Daoy (cell line): ENCODE data around the gene PRPS1L1. TPM values are rescaled to one million over a fixed set of nuclear protein-coding genes. Genes with fewer than 3 reads are reported as not detected.

Experiments used
- DNase-seq: peaks from one replicate; pipeline ENCODE4 v3.0.0-alpha.2; 2015; ENCODE audit warnings: low read depth
- total RNA-seq: library from RNA; depleted of rRNA; stranded (reverse); fragments of >200 nt; shearing (Covaris generic); gene quantifications from 2 replicates; pipeline ENCODE4 v1.2.3, GENCODE V29; 2014; rRNA removed

The PRPS1L1 gene
- total RNA-seq, result not detected in 2 replicates

DNA sequence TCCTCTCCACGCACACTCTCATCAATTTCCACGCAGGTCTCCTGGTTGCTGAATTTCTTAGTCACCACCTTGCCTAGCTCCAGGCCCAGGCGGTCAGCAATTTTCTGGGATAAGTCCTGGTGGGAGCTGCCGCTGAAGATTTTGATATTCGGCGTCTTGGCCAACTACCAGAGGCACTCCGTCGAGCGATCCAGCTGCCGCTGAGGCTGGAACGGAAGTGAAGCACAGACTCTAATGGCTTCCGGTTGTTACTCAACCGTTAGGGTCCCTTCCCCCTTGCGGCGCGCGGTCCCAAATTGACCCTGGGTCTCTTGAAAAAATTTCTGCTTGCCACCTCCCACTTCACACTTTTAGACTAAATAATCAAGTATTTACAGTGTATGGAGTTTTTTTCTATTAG is at the start of gene PRPS1L1:
TSS of gene PRPS1L1 (minus strand) at position 219 of the 400 bp plus-strand sequence.
- DNase-seq, result no peak

DNA sequence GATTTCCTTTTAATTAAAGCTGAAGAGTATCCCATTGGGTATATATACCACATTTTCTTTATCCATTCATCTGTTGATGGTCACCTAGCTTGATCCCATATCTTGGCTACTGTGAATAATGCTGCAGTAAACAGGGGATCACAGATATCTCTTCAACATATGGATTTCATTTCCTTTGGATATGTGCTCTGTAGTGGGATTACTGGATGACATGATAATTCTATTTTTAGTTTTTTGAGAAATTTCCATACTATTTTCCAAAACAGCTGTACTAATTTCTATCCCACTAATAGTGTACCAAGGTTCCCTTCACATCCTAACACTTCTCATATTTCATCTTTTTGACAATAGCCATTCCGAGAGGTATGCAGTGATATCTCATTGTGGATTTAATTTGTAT is 48.8 kb upstream of the PRPS1L1 start:
- no peak for DNase-seq

DNA sequence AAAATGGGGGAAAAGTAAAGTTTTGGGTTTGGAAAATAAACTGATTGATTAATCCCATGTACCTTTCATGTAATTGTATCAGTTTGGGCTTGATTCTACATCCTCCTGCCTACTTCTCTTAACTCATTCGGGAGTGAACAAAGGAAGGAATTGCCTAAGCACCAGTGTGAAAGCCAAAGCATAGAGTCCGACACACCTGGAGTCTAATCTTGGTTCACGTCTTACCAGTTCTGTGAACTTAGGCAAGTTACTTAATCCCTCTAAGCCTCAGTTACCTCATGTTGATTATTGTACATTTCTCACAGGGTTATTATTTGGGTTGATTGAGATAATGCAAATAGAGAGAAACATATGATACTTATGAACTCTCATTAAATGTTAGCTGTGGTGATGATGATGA is 41.1 kb upstream of the PRPS1L1 start:
- no peak for DNase-seq

DNA sequence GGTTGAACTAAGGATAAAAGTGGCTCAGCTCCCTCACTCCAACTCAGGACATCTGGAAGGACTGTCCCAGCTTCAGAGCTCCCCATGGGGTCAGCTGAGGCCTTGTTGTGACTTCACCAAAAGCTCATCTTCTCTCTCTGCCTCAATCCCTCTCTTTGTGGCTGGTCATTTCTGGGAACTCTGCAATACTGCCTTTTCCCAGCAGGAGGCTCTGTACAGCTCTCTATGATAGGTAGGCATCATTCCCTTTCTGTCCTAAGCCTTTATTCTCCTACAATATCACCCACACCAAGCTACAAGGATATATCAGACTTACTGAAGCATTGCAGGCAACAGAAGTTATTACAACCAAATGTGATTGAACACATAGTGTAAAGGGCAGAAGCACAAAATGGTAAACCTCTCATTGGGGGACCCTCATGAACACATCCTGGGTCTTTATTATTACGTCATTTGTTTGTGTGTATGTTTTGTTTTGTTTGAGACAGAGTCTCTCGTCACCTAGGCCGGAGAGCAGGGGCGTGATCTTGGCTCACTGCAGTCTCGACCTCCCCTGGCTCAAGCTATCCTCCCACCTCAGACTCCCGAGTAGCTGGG is 36.7 kb upstream of the PRPS1L1 start:
- DNase-seq, result peak; percentile 30

DNA sequence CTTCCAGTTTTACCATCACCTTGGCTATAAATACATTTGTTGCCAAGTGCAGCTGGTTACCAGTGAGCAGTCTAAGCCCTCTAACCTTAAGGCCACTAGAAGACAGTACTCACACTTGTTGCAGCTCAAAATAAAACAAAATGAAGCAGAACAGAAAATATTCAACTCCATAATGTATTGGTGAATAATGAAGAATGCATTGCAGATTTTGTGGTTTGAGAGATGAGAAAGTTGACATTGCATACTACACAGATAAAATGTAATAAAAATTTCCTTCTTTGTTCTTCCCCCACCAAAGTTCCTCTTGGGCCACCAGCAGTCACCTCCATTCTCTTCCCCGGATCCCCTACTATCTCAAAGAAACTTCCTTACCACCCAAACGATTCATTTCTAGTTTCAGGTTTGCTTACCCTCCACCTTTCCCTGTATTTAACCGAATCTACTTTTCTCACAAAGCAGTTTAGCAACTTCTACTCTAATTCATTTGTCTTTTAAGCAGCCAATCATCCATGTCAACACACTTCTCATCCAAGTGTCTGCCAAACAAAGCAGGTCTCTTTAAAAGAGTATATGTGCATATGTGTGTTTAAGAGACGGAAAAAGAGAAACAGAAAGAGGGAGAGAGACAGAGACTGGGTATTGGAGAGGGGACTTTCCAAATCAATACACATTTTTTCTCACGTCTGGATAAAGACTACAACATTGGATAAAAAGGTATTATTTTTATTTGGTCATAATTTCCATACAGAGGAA is 35.7 kb upstream of the PRPS1L1 start:
- DNase-seq, result no peak

DNA sequence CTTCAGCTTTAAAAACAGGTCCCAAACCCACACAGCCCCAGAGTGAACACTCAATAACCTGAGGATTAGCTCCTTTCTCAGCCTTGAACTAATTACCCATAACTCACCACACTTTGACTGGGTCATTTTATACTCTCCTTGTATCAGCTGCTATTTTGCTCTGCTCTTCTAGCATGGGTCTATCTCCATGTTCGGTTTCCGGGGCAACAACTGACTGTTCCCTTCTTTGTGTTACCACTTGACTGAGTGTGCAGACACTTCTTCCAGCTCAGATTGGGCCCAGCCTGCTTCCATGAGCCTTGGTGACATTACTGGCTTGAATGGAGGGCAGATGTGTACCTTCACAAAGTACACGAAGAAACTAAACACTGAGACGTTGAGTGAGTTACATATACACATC is 31.5 kb upstream of the PRPS1L1 start:
- no peak for DNase-seq

DNA sequence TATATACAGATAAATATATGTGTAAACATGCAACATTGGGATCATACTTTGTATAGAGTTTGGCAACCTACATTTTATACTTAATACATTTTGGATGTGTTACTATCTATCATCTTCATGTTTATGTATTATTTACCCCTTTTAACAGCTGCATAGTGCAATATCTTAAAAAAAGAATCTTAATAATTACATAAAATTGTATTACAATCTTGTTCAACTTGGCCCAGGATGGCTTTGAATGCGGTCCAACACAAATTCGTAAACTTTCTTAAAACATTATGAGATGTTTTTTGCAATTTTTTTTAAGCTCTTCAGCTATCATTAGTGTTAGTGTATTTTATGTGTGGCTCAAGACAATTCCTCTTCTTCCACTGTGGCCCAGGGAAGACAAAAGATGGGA is 26.3 kb upstream of the PRPS1L1 start:
- DNase-seq, result no peak

DNA sequence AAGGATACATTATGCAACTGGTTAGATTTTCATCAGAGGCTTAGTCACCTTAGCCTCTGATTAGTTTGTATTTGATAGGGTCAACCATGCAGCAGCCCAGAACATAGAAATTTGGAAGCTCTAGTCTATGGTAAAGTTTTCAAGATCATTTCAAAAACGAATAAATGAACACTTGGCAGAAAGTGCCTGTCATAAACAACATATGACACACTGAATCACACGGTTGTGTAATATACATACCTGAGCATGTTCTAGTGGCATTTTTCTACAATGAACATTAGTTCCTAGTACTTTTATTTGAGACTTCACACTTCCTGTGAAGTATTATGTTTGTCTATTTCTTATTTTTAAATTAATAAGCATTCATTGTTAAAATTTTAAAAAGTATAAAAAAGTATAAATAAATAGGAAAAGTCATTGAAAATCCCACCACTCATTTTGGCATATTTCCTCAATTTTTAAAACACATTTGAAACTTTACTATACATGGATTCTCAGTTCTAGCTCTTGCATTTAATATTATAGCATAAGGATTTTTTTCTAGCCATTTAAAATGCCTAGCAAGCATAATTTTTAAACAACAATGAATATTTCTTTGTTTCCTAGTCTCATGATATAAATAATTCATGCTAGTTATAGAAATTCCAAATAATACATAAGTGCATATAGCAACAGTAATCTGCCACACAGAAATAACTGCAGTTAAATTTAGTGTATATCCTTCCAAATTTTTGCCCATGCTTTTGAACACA is 25.7 kb upstream of the PRPS1L1 start:
- DNase-seq, result no peak

DNA sequence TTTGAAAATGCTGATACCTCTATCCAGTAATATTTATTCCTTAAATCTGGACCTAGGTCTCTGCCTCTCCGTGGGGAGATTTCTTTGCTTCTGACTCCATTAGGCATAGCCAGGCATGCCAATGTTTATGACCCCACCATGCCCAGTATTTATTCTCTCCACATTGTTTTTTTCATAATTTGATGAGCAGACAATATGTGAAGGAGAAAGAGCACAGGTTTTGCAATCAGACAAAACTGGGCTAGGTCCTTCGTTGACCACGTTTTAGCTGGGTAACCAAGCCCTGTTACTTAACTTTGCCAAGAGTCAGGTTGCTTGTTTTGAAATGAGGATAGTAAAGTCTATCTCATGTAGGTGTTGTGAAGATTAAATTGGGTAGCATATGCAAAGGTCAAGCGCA is 21.6 kb upstream of the PRPS1L1 start:
- DNase-seq, result no peak

DNA sequence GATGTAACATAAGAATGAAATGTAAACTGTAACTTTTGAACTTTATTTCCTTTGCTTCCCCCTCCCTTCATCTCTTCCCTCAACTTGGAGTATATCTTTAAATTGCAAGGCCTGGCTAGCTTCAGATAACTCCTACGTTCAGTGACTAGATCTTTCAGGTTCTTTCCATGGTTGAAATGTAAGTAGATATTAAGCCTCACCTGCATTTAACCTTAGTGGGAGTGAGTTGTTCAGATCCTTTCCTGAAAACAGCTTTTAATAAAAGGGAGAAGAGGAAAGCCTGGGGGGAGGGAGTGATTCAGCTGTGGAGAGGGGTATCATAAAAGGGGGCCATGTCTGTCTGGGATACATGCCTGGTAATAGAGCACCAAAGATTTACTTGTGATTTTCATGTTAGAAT is 19.0 kb upstream of the PRPS1L1 start:
- DNase-seq, result no peak

DNA sequence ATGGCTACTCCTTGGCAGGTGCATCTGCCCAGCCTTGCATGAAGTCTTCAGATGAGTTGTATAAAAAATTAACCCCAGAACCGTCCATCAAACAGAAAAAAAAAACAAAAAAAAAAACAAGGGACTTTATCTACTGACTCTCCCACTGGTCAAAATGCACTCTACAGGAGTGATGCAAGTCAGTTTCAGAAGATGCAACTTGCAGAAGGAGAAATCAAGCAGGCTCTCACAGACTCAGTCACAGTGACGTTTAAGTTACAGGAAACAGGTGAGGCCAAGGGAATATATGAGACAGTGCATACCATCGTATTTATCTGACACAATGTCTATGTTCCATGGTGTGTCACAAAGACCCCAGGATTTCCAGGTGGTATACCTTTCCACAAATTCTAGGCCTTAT is 17.5 kb upstream of the PRPS1L1 start:
- DNase-seq, result no peak

DNA sequence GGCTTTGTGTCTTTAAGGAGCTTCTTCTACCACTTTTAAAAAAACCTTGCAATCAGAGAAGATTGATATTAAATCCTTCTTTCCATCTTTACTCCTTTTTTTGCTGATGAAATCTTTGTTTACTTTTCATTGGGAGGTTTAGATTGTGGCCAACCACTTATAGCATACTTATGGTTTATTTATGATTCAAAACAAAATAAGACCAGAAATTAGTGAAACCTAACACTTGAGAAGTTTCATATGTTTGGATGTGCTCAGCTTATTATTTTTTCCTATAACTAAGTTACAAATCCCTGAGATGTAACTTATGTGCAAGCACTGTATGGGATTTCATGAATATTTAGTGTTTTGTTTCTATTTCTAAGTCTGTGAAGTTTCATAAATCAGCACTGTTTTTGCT is 13.5 kb upstream of the PRPS1L1 start:
- no peak for DNase-seq

DNA sequence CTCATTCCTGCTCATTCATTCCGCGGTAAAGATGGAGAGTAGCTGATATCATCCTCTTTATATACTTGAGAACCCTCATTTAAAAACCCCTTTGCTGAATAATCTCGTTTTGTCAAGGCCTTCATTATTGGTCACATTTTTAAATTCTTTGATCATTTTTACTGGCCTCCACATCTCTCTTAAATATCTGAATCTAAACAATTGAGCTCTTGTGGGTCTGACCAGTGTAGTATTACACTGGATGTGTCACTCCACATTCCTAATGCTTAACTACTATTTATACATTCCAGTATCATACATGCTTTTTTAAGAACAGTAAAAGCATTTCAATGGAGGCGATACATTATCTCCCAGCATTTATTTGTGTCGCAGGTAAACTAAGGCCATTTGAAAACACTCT is 12.6 kb upstream of the PRPS1L1 start:
- DNase-seq, result peak; percentile 59

DNA sequence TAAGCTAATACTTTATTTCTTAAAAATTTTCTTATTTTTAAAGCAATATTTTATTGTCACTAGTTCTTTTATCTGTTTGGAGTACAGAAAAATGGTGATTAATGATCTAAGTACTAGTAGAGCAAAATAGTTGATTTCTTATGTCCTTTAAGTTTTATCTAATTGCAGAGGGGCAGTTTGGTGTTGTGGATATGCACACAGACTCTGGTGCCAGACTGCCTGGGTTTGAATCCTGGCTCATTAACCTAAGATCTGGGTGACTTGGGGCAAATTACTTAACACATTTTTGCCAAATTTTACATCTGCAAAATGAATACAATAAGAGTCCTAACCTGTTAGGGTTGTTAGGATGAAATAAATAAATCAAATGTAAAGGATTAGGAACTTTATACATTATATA is 10.7 kb upstream of the PRPS1L1 start:
- DNase-seq, result no peak

DNA sequence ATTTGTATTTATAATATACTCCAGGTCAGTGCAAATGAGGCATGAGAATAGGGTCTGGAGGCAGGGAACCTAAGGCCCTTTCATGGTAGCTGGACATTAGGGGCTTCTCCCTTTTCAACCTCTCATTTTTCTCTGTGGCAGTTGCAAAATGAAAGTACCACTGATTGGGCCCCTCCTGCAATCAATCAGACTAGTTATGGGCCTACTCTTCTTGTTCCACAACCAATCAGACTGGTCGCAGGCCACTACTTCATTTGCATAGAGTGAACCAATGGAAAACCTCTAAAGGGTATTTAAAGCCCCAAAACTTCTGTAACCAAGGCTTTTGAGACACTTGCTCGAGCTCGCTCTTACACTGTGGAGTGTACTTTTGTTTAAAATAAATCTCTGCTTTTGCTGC is 10.0 kb upstream of the PRPS1L1 start:
- no peak for DNase-seq

DNA sequence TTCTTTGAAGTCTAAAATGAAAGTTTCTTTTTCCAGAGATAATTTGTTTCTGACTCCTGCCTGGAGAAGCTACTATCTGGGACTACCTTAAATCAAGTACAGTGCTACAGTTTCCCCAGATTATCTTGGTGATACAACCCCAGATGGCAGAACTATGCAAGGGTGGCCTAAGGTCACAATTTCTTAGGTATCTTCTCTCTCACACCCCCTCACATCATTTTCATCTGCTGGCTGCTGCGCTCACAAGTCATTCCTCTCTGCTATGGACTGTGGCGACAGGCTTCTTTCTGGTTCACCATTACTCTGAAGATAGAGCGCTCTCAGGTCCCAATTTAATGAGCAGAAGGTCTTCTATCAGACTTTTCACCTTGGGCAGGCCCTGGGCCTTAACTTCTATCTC is 9.1 kb upstream of the PRPS1L1 start:
- no peak for DNase-seq

DNA sequence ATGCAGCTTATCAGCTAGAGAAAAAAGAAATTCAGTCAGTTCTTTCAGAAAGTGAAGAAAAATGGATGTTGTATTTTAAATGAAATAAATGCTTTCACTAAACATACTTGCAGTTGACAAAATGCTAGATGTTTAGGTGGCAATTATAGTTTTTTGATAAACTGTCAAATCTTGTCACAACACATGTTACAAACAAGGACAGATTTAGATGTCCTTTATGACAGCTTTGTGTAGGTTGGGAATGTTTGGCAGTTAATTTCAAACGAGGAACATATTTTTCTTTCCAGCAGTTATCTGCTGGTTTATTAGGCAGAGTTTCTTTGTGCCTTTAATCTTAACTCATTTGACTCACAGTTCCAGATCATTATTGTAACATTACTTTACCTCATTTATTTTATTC is 3.1 kb upstream of the PRPS1L1 start:
- no peak for DNase-seq

DNA sequence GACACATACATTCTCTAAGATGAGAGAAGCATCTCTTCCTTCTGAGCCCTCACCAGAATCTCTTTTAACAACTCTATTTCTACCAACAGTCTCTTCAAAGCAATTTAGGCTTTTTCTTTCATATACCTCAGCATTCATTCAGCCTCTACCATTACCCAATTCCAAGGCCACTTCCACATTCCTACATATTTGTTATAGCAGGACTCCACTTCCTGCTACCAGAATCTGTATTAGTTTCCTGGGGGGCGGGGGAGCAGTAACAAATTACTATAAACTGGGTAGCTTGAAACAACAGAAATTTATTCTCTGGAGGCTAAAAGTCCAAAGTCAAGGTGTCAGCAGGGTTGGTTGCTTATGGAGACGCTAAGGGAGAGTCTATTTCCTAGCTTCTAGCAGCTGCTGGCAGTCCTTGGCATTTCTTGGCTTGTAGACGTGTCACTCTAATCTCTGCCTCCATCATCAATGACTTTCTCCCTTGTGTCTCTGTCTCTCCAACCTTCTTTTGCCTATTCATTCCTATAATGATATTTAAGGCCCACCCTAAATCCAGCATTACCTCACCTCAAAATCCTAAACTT is 7.4 kb downstream of the PRPS1L1 start:
- DNase-seq, result peak; percentile 16

DNA sequence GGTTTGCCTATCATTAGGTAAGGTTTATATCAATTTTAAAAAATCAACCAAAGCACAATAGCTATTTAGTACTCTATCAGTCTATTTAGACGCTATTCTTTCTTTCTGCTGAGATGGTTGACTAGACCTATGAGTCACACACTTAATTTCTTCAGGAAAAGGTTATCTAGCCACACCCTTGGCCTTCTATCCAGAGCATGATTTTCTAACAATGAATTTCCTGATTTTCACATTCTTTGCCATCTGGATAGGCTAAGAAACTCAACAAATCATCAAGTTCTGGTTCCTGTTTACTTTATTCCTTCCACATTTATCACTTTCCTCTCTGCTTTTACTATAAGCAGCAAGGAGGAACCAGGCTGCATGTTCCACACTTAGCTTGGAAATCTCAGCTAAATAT is 8.1 kb downstream of the PRPS1L1 start:
- DNase-seq, result peak; percentile 60

DNA sequence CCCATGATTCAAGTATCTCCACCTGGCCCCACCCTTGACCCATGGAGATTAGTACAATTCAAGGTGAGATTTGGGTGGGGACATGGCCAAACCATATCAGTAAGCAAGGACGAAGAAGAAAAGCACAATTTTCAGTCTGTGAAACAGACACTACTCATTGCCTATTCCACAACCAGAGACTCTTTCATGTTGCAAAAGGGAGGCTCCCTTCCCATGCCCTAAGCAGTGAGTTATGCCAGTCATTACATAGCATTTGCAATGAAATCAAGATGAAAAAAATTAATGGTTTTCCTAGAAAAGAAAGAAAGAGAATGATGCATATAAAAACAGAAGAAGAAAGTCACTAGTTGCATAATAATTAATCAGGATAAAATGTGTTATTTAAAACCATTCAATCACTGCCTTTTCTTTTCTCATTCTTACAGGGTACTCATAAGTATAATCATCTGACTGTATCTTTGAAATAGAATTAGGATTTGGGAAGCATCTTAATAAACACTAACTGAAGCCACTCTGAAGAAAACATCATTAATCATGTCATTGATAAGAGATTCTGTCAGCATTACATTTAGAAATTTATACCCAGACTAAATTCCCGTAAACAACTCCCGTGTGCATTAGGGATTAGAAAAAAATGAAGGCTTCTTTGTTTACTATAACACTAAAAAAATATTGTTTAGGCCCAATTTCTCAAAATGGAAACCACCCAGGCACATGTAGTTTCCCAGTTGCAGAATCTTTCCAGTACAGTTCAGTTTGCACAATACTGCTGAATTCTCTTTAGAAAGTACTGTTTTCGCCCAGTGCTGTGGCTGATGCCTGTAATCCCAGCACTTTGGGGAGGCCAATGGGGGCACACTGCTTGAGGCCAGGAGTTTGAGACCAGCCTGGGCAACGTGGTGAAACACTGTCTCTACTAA is 9.1 kb downstream of the PRPS1L1 start:
- no peak for DNase-seq
